Measurements from ENCODE around the gene TRPV5. TPM values are rescaled to one million over a fixed set of nuclear protein-coding genes. Genes with fewer than 3 reads are reported as not detected.

Gene TRPV5
- total and polyA plus RNA-seq, 2 of the 8 experiments (the other 6 are each of a cell fraction or from before 2014, with no cell fraction given), result 0.03 TPM; not detected in 1

DNA sequence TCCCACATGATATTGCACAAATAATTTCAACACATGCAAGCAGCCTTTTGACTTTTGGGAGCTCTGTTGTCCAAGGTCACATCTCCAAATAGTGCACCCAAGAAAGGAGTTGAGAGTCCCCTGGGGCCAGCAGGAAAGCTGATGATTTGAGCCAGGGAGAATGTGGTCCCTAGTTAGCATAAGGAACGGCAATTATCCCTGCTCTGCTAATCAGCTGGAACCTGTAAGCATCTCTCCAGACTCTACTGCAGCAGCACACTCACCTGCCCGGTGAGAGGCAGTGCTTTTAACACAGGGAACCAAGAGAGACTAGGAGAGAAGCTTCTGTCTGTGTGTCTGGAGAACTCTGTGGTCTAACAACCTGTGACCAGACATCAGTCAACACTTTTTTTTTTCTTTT lies 17.0 kb downstream of the TRPV5 start (continued):
- TF ChIP-seq, protein P1, sequence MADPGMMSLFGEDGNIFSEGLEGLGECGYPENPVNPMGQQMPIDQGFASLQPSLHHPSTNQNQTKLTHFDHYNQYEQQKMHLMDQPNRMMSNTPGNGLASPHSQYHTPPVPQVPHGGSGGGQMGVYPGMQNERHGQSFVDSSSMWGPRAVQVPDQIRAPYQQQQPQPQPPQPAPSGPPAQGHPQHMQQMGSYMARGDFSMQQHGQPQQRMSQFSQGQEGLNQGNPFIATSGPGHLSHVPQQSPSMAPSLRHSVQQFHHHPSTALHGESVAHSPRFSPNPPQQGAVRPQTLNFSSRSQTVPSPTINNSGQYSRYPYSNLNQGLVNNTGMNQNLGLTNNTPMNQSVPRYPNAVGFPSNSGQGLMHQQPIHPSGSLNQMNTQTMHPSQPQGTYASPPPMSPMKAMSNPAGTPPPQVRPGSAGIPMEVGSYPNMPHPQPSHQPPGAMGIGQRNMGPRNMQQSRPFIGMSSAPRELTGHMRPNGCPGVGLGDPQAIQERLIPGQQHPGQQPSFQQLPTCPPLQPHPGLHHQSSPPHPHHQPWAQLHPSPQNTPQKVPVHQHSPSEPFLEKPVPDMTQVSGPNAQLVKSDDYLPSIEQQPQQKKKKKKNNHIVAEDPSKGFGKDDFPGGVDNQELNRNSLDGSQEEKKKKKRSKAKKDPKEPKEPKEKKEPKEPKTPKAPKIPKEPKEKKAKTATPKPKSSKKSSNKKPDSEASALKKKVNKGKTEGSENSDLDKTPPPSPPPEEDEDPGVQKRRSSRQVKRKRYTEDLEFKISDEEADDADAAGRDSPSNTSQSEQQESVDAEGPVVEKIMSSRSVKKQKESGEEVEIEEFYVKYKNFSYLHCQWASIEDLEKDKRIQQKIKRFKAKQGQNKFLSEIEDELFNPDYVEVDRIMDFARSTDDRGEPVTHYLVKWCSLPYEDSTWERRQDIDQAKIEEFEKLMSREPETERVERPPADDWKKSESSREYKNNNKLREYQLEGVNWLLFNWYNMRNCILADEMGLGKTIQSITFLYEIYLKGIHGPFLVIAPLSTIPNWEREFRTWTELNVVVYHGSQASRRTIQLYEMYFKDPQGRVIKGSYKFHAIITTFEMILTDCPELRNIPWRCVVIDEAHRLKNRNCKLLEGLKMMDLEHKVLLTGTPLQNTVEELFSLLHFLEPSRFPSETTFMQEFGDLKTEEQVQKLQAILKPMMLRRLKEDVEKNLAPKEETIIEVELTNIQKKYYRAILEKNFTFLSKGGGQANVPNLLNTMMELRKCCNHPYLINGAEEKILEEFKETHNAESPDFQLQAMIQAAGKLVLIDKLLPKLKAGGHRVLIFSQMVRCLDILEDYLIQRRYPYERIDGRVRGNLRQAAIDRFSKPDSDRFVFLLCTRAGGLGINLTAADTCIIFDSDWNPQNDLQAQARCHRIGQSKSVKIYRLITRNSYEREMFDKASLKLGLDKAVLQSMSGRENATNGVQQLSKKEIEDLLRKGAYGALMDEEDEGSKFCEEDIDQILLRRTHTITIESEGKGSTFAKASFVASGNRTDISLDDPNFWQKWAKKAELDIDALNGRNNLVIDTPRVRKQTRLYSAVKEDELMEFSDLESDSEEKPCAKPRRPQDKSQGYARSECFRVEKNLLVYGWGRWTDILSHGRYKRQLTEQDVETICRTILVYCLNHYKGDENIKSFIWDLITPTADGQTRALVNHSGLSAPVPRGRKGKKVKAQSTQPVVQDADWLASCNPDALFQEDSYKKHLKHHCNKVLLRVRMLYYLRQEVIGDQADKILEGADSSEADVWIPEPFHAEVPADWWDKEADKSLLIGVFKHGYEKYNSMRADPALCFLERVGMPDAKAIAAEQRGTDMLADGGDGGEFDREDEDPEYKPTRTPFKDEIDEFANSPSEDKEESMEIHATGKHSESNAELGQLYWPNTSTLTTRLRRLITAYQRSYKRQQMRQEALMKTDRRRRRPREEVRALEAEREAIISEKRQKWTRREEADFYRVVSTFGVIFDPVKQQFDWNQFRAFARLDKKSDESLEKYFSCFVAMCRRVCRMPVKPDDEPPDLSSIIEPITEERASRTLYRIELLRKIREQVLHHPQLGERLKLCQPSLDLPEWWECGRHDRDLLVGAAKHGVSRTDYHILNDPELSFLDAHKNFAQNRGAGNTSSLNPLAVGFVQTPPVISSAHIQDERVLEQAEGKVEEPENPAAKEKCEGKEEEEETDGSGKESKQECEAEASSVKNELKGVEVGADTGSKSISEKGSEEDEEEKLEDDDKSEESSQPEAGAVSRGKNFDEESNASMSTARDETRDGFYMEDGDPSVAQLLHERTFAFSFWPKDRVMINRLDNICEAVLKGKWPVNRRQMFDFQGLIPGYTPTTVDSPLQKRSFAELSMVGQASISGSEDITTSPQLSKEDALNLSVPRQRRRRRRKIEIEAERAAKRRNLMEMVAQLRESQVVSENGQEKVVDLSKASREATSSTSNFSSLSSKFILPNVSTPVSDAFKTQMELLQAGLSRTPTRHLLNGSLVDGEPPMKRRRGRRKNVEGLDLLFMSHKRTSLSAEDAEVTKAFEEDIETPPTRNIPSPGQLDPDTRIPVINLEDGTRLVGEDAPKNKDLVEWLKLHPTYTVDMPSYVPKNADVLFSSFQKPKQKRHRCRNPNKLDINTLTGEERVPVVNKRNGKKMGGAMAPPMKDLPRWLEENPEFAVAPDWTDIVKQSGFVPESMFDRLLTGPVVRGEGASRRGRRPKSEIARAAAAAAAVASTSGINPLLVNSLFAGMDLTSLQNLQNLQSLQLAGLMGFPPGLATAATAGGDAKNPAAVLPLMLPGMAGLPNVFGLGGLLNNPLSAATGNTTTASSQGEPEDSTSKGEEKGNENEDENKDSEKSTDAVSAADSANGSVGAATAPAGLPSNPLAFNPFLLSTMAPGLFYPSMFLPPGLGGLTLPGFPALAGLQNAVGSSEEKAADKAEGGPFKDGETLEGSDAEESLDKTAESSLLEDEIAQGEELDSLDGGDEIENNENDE (IDR thresholded peaks at IDR 0.05; ENCODE audit: insufficient replicate concordance, low read length), result no peak
- TF ChIP-seq SUZ12 (IDR thresholded peaks at IDR 0.05; ENCODE audit: low read length) (no peak), RAD21 (IDR thresholded peaks at IDR 0.05 in 1 of 2, conservative IDR thresholded peaks at IDR 0.05 in 1 of 2; ENCODE audit: low read depth in 2 of 2, low read length in 2 of 2) (no peak), TBP (IDR thresholded peaks at IDR 0.05; ENCODE audit: low read depth, low read length) (no peak), EGR1 (IDR thresholded peaks at IDR 0.05; ENCODE audit: borderline replicate concordance, low read depth, low read length) (no peak), CHD2 (IDR thresholded peaks at IDR 0.05; ENCODE audit: low read length) (no peak)

All from H1 (cell line).